Measurements from ENCODE around the gene ARHGEF17.

DNA sequence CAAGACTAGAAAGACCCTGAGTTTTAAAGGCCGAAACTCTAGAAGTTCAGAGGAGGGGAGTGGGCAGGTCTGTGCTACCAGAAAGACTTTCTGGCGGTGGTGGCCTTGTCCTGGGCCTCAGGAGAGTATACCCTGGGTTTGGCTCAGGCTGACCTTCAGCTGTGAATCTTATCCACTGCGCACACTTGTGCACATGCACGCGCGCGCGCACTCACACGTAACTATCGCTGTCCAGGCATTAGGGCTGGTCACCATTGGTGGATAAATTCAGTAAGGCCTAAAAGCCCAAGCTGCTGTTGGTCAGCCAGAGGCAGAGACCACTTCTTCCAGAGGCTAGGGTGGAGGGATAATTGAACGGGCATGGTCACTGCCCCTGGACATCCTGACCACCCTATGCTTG, 25.1 kb downstream of the ARHGEF17 start:
- TF ChIP-seq ZSCAN30 (CRISPR knock-in tag; IDR thresholded peaks at IDR 0.05) (no peak), ZNF562 (CRISPR knock-in tag; IDR thresholded peaks at IDR 0.05; ENCODE audit: borderline replicate concordance) (no peak), SMAD9 (CRISPR knock-in tag; IDR thresholded peaks at IDR 0.05) (no peak), GPN1 (CRISPR knock-in tag; IDR thresholded peaks at IDR 0.05; ENCODE audit: borderline replicate concordance) (no peak), ZFP82 (CRISPR knock-in tag; IDR thresholded peaks at IDR 0.05; ENCODE audit: borderline replicate concordance) (no peak), KMT2B (CRISPR knock-in tag; IDR thresholded peaks at IDR 0.05) (no peak), DNMT1 (CRISPR knock-in tag; IDR thresholded peaks at IDR 0.05) (no peak)

Measured in HepG2 (cell line).